Ovary (tissue), 9 donors: ENCODE data around the gene CTSO. TPM values are rescaled to one million over a fixed set of nuclear protein-coding genes. Genes with fewer than 3 reads are reported as not detected.
"Not testable (repeated sequence)": the region's sequence is repeated elsewhere in the genome, so short reads cannot be mapped to it uniquely, and the experiment has no call there.

Source experiments
- DNase-seq, 5 donors: peaks; one replicate each; pipeline ENCODE4 v3.0.0-alpha.2; 2019 to 2020
- H3K27ac ChIP-seq, 2 donors: fragments of 200-600 bp; one replicate each; pipeline versions ENCODE4 v1.5.1 to v1.8.0; 2019 to 2022
- H3K27me3 ChIP-seq: fragments of 200-600 bp; one replicate; pipeline ENCODE4 v1.8.0; 2022
- H3K36me3 ChIP-seq: fragments of 200-600 bp; sonication (generic); one replicate; pipeline ENCODE4 v1.5.1; 2019
- H3K4me1 ChIP-seq: one replicate; pipeline ENCODE4 v1.8.1; 2013; ENCODE audit warnings: mild to moderate bottlenecking, moderate library complexity; ENCODE audit not compliant: insufficient read depth
- H3K4me3 ChIP-seq: fragments of 200-600 bp; sonication (generic); one replicate; pipeline ENCODE4 v1.5.1; 2017
- H3K9me3 ChIP-seq, 2 donors: fragments of 200-600 bp in 1 of 2; sonication (generic) in 1 of 2; one replicate each; pipeline versions ENCODE4 v1.5.1 to v1.8.1; 2013 to 2019; ENCODE audit warnings: mild to moderate bottlenecking in 1 of 2, moderate library complexity in 1 of 2
- CTCF ChIP-seq, 3 donors: fragments of 450-650 bp in 2 of 3; fragments of 200-600 bp in 1 of 3; IDR thresholded peaks; one replicate each; pipeline versions ENCODE4 v1.5.1 to v1.8.0; 2016 to 2022; ENCODE audit warnings: antibody characterized with exemption in 3 of 3, mild to moderate bottlenecking in 1 of 3
- EP300 ChIP-seq: sonication (generic); formaldehyde crosslinking; IDR thresholded peaks from one replicate; pipeline ENCODE4 v1.6.1; 2017; ENCODE audit warnings: antibody characterized with exemption
- POLR2A ChIP-seq: fragments of 450-650 bp; IDR thresholded peaks from one replicate; pipeline ENCODE4 v1.6.1; 2017; ENCODE audit warnings: antibody characterized with exemption, mild to moderate bottlenecking, moderate library complexity
- WGBS, 3 donors: extraction: QIAGEN DNeasy Blood & Tissue Kit in 1 of 3; methylation state at CpG; one replicate each; pipeline versions ENCODE4 v1.1.5 to v1.1.7; 2013 to 2017; 5-methylcytosine and 5-hydroxymethylcytosine counted together
- intact Hi-C, 4 donors: fragments of 100-400 bp; cut with DNase I; formaldehyde crosslinking; loops; one replicate each; pipeline versions ENCODE4 v1.11.0 to v1.15.1; 2022 to 2023
- polyA plus RNA-seq, 2 donors: library from polyadenylated mRNA; stranded (reverse); fragments of 200-250 nt in 1 of 2; fragments of 350-450 nt in 1 of 2; fragmentation: Illumina TruSeq in 1 of 2; extraction: RNeasy Lipid Tissue Mini Kit (QIAGEN cat#74804) in 1 of 2; gene quantifications; one replicate each; pipeline ENCODE4 v1.2.3, GENCODE V29; 2013 to 2014
- total RNA-seq, 7 donors: library from RNA; depleted of rRNA in 2 of 7; stranded (reverse); fragments of >200 nt in 2 of 7; fragmentation: NEBNext Ultra II Directional in 3 of 7; extraction: Animal tissue kit (Norgen Biotek cat#: 25700) in 3 of 7; gene quantifications; one replicate each; pipeline versions ENCODE4 v1.1.0 to v1.2.4, GENCODE V29; 2016 to 2023
- donor health status: DM: no; HTN: no; CAD: no; lungs with moderate emphysema.
- donor health status: DM: no; HTN: no; CAD: no.
- donor health status: Bipolar disorder and iron deficiency.
- donor health status: DM: yes; HTN: yes; CAD: no.
- donor health status: DM: no; HTN: no; CAD: no.
- donor health status: DM: yes; HTN: yes; CAD: no.

Gene CTSO
- total and polyA plus RNA-seq, 9 donors = 12.0 to 58.3 (median 20.6) TPM

GRCh38 chr4:155900381-155900780 lies 53.3 kb downstream of the CTSO start:
- TF ChIP-seq CTCF (IDR thresholded peaks at IDR 0.05) (no peak), POLR2A (no peak), EP300 (no peak)
- 8 to 13% (median 12%) methylated on average over 1 of the region's 1 CpG for WGBS, 3 donors
- no peaks in the 10 kb centered on the region for H3K27me3 ChIP-seq
- H3K9me3 ChIP-seq = no peaks in the 10 kb centered on the region
- intact Hi-C loops = no loop called here
- no peak for DNase-seq
- H3K4me1 ChIP-seq = no peaks in the 10 kb centered on the region
- no peak overlapping the region for H3K4me3 ChIP-seq
- no peak overlapping the region for H3K27ac ChIP-seq
- H3K36me3 ChIP-seq = no peaks in the 10 kb centered on the region

- Histone ChIP-seq H3K4me1 (no peaks in the 10 kb centered on the region), H3K27me3 (no peaks in the 10 kb centered on the region), H3K4me3 (no peak overlapping the region), H3K36me3 (no peaks in the 10 kb centered on the region), H3K27ac (no peak overlapping the region), H3K9me3 (no peaks in the 10 kb centered on the region)
- intact Hi-C loops = no loop called here
- no peak for DNase-seq
- TF ChIP-seq CTCF (IDR thresholded peaks at IDR 0.05) (no peak), POLR2A (no peak), EP300 (no peak)
- WGBS, 3 donors = 2 to 3% (median 3%) methylated on average over 3 of the region's 3 CpGs
These were observed 53.8 kb downstream of the CTSO start for GRCh38 chr4:155899891-155900290.

DNA sequence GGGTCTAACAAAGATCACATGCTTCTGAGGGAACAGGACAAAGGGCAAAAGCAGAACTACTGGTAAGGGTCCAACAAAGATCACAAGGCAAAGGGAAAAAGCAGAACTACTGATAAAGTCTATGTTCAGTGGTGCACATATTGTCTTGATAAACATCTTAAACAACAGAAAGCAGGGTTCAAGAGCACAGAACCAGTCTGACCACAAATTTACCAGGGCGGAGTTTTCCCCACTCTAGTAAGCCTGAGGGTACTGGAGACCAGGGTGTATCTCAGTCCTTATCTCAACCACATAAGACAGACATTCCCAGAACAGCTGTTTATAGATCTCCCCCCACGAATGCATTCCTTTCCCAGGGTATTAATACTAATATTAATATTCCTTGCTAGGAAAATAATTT lies 55.3 kb downstream of the CTSO start:
- DNase-seq, H3K9me3 ChIP-seq, H3K27me3 ChIP-seq, intact Hi-C loops, H3K27ac ChIP-seq, H3K4me1 ChIP-seq, H3K36me3 ChIP-seq, H3K4me3 ChIP-seq: not testable (repeated sequence)
- 85 to 90% (median 88%) methylated on average over 2 of the region's 2 CpGs for WGBS, 3 donors

- no peaks in the 10 kb centered on the region for H3K9me3 ChIP-seq
- DNase-seq = no peak
- no peak for TF ChIP-seq EP300
- TF ChIP-seq POLR2A = no peak
- no peak for TF ChIP-seq CTCF (IDR thresholded peaks at IDR 0.05)
- no peaks in the 10 kb centered on the region for H3K27me3 ChIP-seq
- no peaks in the 10 kb centered on the region for H3K36me3 ChIP-seq
- H3K4me1 ChIP-seq = no peaks in the 10 kb centered on the region
- intact Hi-C loops = no loop called here
- no peak overlapping the region for H3K4me3 ChIP-seq
- H3K27ac ChIP-seq = no peak overlapping the region
- WGBS, 3 donors = 77 to 82% (median 82%) methylated on average over 3 of the region's 3 CpGs
These were observed 62.6 kb downstream of the CTSO start for GRCh38 chr4:155891058-155891457.

DNA sequence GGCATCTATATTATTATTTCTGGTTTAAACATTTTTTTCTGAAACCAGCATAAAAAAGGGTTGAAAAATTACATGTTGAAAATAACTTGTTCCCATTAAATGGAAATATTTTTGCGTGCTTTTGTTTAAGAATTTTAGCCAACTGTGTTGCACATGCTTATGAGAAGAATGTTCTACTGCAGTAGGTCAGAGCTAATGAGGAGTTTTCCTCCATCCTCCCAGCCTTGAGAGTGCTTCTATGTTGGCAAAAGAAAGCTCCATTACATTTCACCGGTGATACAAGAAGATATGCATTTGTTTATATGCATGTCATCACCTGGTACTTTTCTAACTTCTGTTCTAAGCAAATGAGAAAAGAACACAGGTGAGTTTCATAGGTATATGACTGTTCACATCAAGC lies 63.7 kb downstream of the CTSO start:
- Histone ChIP-seq H3K27ac (no peak overlapping the region), H3K9me3 (no peaks in the 10 kb centered on the region), H3K27me3 (no peaks in the 10 kb centered on the region), H3K4me3 (no peak overlapping the region), H3K36me3 (no peaks in the 10 kb centered on the region), H3K4me1 (no peaks in the 10 kb centered on the region)
- no peak for DNase-seq
- intact Hi-C loops = no loop called here
- TF ChIP-seq POLR2A = no peak
- TF ChIP-seq EP300 = no peak
- no peak for TF ChIP-seq CTCF (IDR thresholded peaks at IDR 0.05)
- 9 to 17% (median 12%) methylated on average over 2 of the region's 2 CpGs for WGBS, 3 donors
